HepG2 (cell line): Measurements from ENCODE around the gene C1R. TPM values are rescaled to one million over a fixed set of nuclear protein-coding genes. Genes with fewer than 3 reads are reported as not detected.

Experiments
- CBX1 ChIP-seq: IDR thresholded peaks from one replicate; pipeline ENCODE4 v1.6.1; 2016; ENCODE audit warnings: antibody characterized with exemption, low read depth
- CREBL2 ChIP-seq: sonication (generic); formaldehyde crosslinking; IDR thresholded peaks from 2 replicates; pipeline ENCODE4 v1.8.1; 2023; ENCODE audit warnings: missing genetic modification reagents, mild to moderate bottlenecking, borderline replicate concordance
- CTCF ChIP-seq: sonication (generic); formaldehyde crosslinking; IDR thresholded peaks from 2 replicates; pipeline ENCODE4 v1.5.0; 2020; ENCODE audit warnings: mild to moderate bottlenecking, missing genetic modification reagents, moderate library complexity
- HMGXB4 ChIP-seq, 2 experiments: sonication (generic) in 1 of 2; formaldehyde crosslinking in 1 of 2; IDR thresholded peaks; 2 replicates each; pipeline versions ENCODE4 v1.4.0 to v1.6.1; 2018 to 2020; ENCODE audit warnings: missing genetic modification reagents in 2 of 2, borderline replicate concordance in 1 of 2, low read depth in 1 of 2, mild to moderate bottlenecking in 1 of 2, missing biosample characterization in 1 of 2
- KIAA2018 ChIP-seq: sonication (generic); formaldehyde crosslinking; IDR thresholded peaks from 2 replicates; pipeline ENCODE4 v1.5.0; 2020; ENCODE audit warnings: mild to moderate bottlenecking, missing genetic modification reagents, borderline replicate concordance
- SMC3 ChIP-seq: IDR thresholded peaks from 2 replicates; pipeline ENCODE4 v1.6.1; 2011; ENCODE audit warnings: low read length, improper control_type of control experiment
- ZFP36L2 ChIP-seq: sonication (generic); formaldehyde crosslinking; IDR thresholded peaks from 2 replicates; pipeline ENCODE4 v1.4.0; 2020; ENCODE audit warnings: missing genetic modification reagents
- ZKSCAN5 ChIP-seq: sonication (generic); formaldehyde crosslinking; IDR thresholded peaks from 2 replicates; pipeline ENCODE4 v1.5.1; 2020; ENCODE audit warnings: mild to moderate bottlenecking, missing genetic modification reagents
- ZNF598 ChIP-seq: sonication (generic); formaldehyde crosslinking; IDR thresholded peaks from 2 replicates; pipeline ENCODE4 v1.5.1; 2020; ENCODE audit warnings: mild to moderate bottlenecking, missing genetic modification reagents, borderline replicate concordance
- ZNF709 ChIP-seq: sonication (generic); formaldehyde crosslinking; IDR thresholded peaks from 2 replicates; pipeline ENCODE4 v1.5.0; 2020; ENCODE audit warnings: mild to moderate bottlenecking, missing genetic modification reagents
- polyA plus RNA-seq, 8 experiments: library from polyadenylated mRNA; depleted of rRNA in 3 of 8; stranded (reverse) in 7 of 8; unstranded in 1 of 8; fragments of >200 nt; fragmentation: Illumina TruSeq in 4 of 8; extraction: Trizol in 4 of 8; gene quantifications; 2 replicates each; pipeline versions ENCODE4 v1.2.1 to v1.2.3, GENCODE V29; 2011 to 2016; ENCODE audit warnings: low read depth in 4 of 8, missing spikeins in 1 of 8, mixed read lengths in 1 of 8; ENCODE audit not compliant: insufficient read depth in 1 of 8
- total RNA-seq, 5 experiments: library from RNA; depleted of rRNA; stranded (reverse); fragments of >200 nt; fragmentation: Illumina TruSeq; extraction: Trizol; gene quantifications; 2 replicates each; pipeline ENCODE4 v1.2.3, GENCODE V29; 2016; ENCODE audit warnings: low read depth in 1 of 5

C1R gene
- total and polyA plus RNA-seq, 2 of the 13 experiments (the other 11 are each of a cell fraction or from before 2014, with no cell fraction given): 3.5 to 6.5 TPM

- TF ChIP-seq KIAA2018 (CRISPR knock-in tag) (no peak), SMC3 (peak; percentile 66; the same call in 1 of the 2 replicates), ZNF709 (no peak), ZNF598 (CRISPR knock-in tag) (no peak), HMGXB4 (CRISPR knock-in tag; IDR thresholded peaks at IDR 0.05; ENCODE audit: borderline replicate concordance in 1 of 2, low read depth in 1 of 2) (0 out of 4 replicates have a peak, but pooled peaks of 1 of the 2 experiments have one; percentile 25), ZFP36L2 (CRISPR knock-in tag) (no peak), CREBL2 (no peak), ZKSCAN5 (CRISPR knock-in tag) (no peak), CTCF (CRISPR knock-in tag) (peak; percentile 71), CBX1 (no peak)
These were observed 21.2 kb upstream of the C1R start (continued) for GRCh38 chr12:7113389-7113871.
